B cell (primary cell): ENCODE results near the gene PRDM15. TPM values are rescaled to one million over a fixed set of nuclear protein-coding genes. Genes with fewer than 3 reads are reported as not detected.

ENCODE experiments used
- ATAC-seq: fragments of 200-7000 bp; cut with Tn5 transposase; one replicate; pipeline ENCODE4 v1.10.0; 2021; ENCODE audit warnings: low read depth, mild to moderate bottlenecking, moderate number of reproducible peaks, moderate library complexity
- CTCF ChIA-PET: fragments of 350-600 bp; sonication (Branson Sonifier 250); formaldehyde crosslinking; loops from one replicate; lab custom pipeline; 2021; ENCODE audit warnings: antibody characterized with exemption, inconsistent platforms; lab: Charles Lee
- POLR2A ChIA-PET: fragments of 350-600 bp; sonication (Branson Sonifier 250); formaldehyde crosslinking; loops from one replicate; lab custom pipeline; 2021; ENCODE audit warnings: antibody characterized with exemption; lab: Charles Lee
- DNase-seq: peaks from one replicate; pipeline ENCODE4 v3.0.0; 2013
- H2AFZ ChIP-seq: 2 replicates; pipeline ENCODE4 v1.6.1; 2012; ENCODE audit warnings: mild to moderate bottlenecking, low read depth, low read length; ENCODE audit not compliant: insufficient read depth, poor library complexity, severe bottlenecking
- H3K27ac ChIP-seq, 2 donors: 1 replicate in 1 of 2; 2 replicates in 1 of 2; pipeline ENCODE4 v1.5.1; 2012 to 2013; ENCODE audit warnings: low read length in 2 of 2, mild to moderate bottlenecking in 2 of 2, moderate library complexity in 1 of 2
- H3K27me3 ChIP-seq, 4 experiments: fragments of 200-600 bp in 1 of 4; sonication (generic) in 1 of 4; replicated peaks in 1 of 4; 1 replicate in 2 of 4; 2 replicates in 2 of 4; pipeline versions ENCODE4 v1.6.1 to v1.7.0; 2013 to 2016; ENCODE audit warnings: low read length in 3 of 4, mild to moderate bottlenecking in 2 of 4, mixed read lengths in 1 of 4, moderate library complexity in 1 of 4; ENCODE audit not compliant: insufficient read depth in 4 of 4, control insufficient read depth in 3 of 4; ENCODE audit errors: control extremely low read depth in 1 of 4
- H3K36me3 ChIP-seq, 2 experiments: replicated peaks in 1 of 2; 1 replicate in 1 of 2; 2 replicates in 1 of 2; pipeline versions ENCODE4 v1.6.1 to v1.7.1; 2013; ENCODE audit warnings: low read length in 1 of 2; ENCODE audit not compliant: insufficient read depth in 2 of 2, control insufficient read depth in 1 of 2; ENCODE audit errors: control extremely low read depth in 1 of 2, extremely low read depth in 1 of 2
- H3K4me1 ChIP-seq, 2 donors: fragments of 200-600 bp in 1 of 2; sonication (generic) in 1 of 2; 1 replicate in 1 of 2; 2 replicates in 1 of 2; pipeline versions ENCODE4 v1.5.1 to v1.6.1; 2013 to 2017; ENCODE audit warnings: low read length in 2 of 2; ENCODE audit not compliant: control insufficient read depth in 2 of 2, insufficient read depth in 2 of 2
- H3K4me2 ChIP-seq: replicated peaks from 2 replicates; pipeline ENCODE3; 2012; ENCODE audit warnings: mild to moderate bottlenecking, low read depth, low read length; ENCODE audit not compliant: poor library complexity, severe bottlenecking
- H3K4me3 ChIP-seq, 5 experiments: fragments of 200-600 bp in 1 of 5; sonication (generic) in 1 of 5; 1 replicate in 3 of 5; 2 replicates in 2 of 5; pipeline versions ENCODE4 v1.5.1 to v1.7.0; 2011 to 2016; ENCODE audit warnings: low read length in 4 of 5, mild to moderate bottlenecking in 4 of 5, low read depth in 2 of 5, control low read depth in 1 of 5, moderate library complexity in 1 of 5; ENCODE audit not compliant: insufficient read depth in 1 of 5; ENCODE audit errors: control extremely low read depth in 1 of 5, extremely low read depth in 1 of 5
- H3K79me2 ChIP-seq: fragments of 200-600 bp; sonication (generic); one replicate; pipeline ENCODE4 v1.6.0; 2016; ENCODE audit warnings: low read length; ENCODE audit not compliant: control insufficient read depth, insufficient read depth
- H3K9ac ChIP-seq: fragments of 200-600 bp; sonication (generic); 2 replicates; pipeline ENCODE4 v1.6.1; 2017; ENCODE audit warnings: mild to moderate bottlenecking, low read length, moderate library complexity
- H3K9me3 ChIP-seq, 3 donors: one replicate each; pipeline versions ENCODE4 v1.6.1 to v1.7.1; 2013; ENCODE audit warnings: low read length in 2 of 3; ENCODE audit not compliant: control insufficient read depth in 2 of 3, insufficient read depth in 1 of 3; ENCODE audit errors: control extremely low read depth in 1 of 3
- H4K20me1 ChIP-seq: 2 replicates; pipeline ENCODE4 v1.6.0; 2012; ENCODE audit warnings: mild to moderate bottlenecking, low read length; ENCODE audit not compliant: insufficient read depth, control insufficient read depth, poor library complexity, severe bottlenecking
- H3K27ac Mint-ChIP-seq: one replicate; pipeline ENCODE4 v1.8.0; 2021; ENCODE audit warnings: mixed read lengths
- H3K27me3 Mint-ChIP-seq: one replicate; pipeline ENCODE4 v1.8.0; 2021; ENCODE audit warnings: mixed read lengths
- H3K4me1 Mint-ChIP-seq: one replicate; pipeline ENCODE4 v1.8.0; 2021; ENCODE audit warnings: mixed read lengths
- H3K4me3 Mint-ChIP-seq: one replicate; pipeline ENCODE4 v1.8.0; 2021; ENCODE audit warnings: mixed read lengths
- H3K9me3 Mint-ChIP-seq: one replicate; pipeline ENCODE4 v1.8.0; 2022; ENCODE audit warnings: mixed read lengths; ENCODE audit not compliant: insufficient read depth
- EZH2 ChIP-seq: IDR thresholded peaks from 2 replicates; pipeline ENCODE4 v1.6.1; 2012; ENCODE audit warnings: borderline replicate concordance, low read depth, mild to moderate bottlenecking, moderate library complexity, low read length; ENCODE audit not compliant: insufficient read depth, poor library complexity, severe bottlenecking
- WGBS: methylation state at CpG from one replicate; pipeline ENCODE4 v1.1.5; 2013; ENCODE audit warnings: missing lambda C conversion rate; ENCODE audit not compliant: insufficient coverage; 5-methylcytosine and 5-hydroxymethylcytosine counted together
- intact Hi-C: fragments of 100-400 bp; cut with micrococcal nuclease; formaldehyde crosslinking; loops from one replicate; pipeline ENCODE4 v1.10.0; 2022
- polyA plus RNA-seq: library from polyadenylated mRNA; depleted of rRNA; stranded (reverse); fragments of >200 nt; gene quantifications from 2 replicates; pipeline ENCODE4 v1.2.3, GENCODE V29; 2012
- total RNA-seq, 2 donors: library from RNA; stranded (reverse); fragments of 120-200 nt in 1 of 2; gene quantifications; 1 replicate in 1 of 2; 2 replicates in 1 of 2; pipeline versions ENCODE4 v1.2.3 to v1.2.4, GENCODE V29; 2013 to 2022
- TF ChIP-seq, protein P1 (sequence below): fragments of 200-600 bp; IDR thresholded peaks from one replicate; pipeline ENCODE4 v1.8.0; 2022; ENCODE audit warnings: antibody characterized with exemption, mild to moderate bottlenecking

Gene PRDM15
- total and polyA plus RNA-seq, 2 donors (not counting 1 experiment from before 2014, with no cell fraction given), result 21.3 to 29.2 TPM

DNA sequence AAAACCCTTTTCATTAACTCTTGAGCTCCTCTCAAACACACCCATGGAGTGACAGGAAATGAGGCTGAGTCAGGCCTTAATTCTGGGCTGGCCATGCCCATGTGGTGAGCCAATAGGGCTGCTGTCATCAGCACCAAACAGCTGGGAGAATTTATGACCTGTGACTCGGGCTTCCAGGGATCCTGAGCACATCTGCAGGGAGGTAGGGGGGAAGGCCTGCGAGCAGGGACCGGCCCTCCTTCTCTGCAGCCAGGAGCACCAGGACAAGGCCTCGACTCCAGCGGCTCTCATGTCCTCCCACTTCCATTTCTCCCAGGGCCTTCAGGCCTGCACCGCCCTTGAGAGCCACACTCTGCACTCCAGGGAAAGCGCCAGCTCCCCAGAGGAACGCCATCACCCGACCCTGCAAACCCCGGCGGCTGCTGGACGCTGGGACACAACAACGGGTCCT, 126.9 kb downstream of the PRDM15 start:
- Histone ChIP-seq H3K4me3 (no peak overlapping the region), H3K27ac (no peak overlapping the region), H2AFZ (no peak overlapping the region), H3K9ac (no peak overlapping the region), H3K4me2 (no peak overlapping the region), H4K20me1 (no peaks in the 10 kb centered on the region), H3K4me1 (no peaks in the 10 kb centered on the region), H3K27me3 (no peaks in the 10 kb centered on the region), H3K36me3 (no peaks in the 10 kb centered on the region), H3K9me3 (no peaks in the 10 kb centered on the region), H3K79me2 (no peaks in the 10 kb centered on the region)
- H3K27me3 Mint-ChIP-seq, result peaks cover 8% of the 10 kb centered on the region
- DNase-seq, result no peak
- CTCF ChIA-PET, result no interaction called here
- no peak for TF ChIP-seq EZH2
- TF ChIP-seq, protein P1, sequence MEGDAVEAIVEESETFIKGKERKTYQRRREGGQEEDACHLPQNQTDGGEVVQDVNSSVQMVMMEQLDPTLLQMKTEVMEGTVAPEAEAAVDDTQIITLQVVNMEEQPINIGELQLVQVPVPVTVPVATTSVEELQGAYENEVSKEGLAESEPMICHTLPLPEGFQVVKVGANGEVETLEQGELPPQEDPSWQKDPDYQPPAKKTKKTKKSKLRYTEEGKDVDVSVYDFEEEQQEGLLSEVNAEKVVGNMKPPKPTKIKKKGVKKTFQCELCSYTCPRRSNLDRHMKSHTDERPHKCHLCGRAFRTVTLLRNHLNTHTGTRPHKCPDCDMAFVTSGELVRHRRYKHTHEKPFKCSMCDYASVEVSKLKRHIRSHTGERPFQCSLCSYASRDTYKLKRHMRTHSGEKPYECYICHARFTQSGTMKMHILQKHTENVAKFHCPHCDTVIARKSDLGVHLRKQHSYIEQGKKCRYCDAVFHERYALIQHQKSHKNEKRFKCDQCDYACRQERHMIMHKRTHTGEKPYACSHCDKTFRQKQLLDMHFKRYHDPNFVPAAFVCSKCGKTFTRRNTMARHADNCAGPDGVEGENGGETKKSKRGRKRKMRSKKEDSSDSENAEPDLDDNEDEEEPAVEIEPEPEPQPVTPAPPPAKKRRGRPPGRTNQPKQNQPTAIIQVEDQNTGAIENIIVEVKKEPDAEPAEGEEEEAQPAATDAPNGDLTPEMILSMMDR, result no peak
- no peak overlapping the region for H3K4me3 Mint-ChIP-seq
- 88% methylated on average over 13 of the region's 13 CpGs for WGBS
- POLR2A ChIA-PET, result no interaction called here
- intact Hi-C loops, result no loop called here
- H3K27ac Mint-ChIP-seq, result no peak overlapping the region
- no peaks in the 10 kb centered on the region for H3K4me1 Mint-ChIP-seq
- no peaks in the 10 kb centered on the region for H3K9me3 Mint-ChIP-seq
- ATAC-seq, result no peak

DNA sequence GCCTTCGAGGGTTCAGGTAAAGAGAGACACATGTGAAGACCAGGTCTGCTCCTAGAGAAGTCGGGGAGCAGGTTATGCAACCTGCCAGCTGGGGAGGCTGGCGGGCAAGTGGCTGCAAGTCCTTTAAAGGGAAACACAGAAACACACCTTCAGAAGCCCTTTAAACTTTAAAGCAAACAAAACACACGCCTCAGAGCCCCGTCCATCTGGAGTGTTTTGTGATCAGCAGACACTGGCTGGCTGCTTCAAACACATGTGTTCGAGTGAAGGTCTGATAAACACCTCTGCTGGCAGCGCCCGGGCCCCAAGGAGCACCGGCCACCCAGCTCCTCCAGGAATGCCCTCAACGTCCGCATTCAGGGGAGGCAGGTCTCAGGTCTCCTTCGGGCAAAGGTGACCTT, 127.5 kb downstream of the PRDM15 start:
- H3K4me2 ChIP-seq, result no peak overlapping the region

More for the DNA sequence above, 127.5 kb downstream of the PRDM15 start:
- no peaks in the 10 kb centered on the region for H3K9me3 Mint-ChIP-seq
- Histone ChIP-seq H3K4me3 (no peak overlapping the region), H3K27ac (no peak overlapping the region), H3K4me1 (no peaks in the 10 kb centered on the region), H3K9ac (no peak overlapping the region), H4K20me1 (no peaks in the 10 kb centered on the region), H3K36me3 (no peaks in the 10 kb centered on the region), H3K9me3 (no peaks in the 10 kb centered on the region), H3K79me2 (no peaks in the 10 kb centered on the region), H2AFZ (no peak overlapping the region), H3K27me3 (no peaks in the 10 kb centered on the region)
- ATAC-seq (no peak), DNase-seq (no peak)
- TF ChIP-seq EZH2, result no peak
- TF ChIP-seq, protein P1, result no peak
- POLR2A ChIA-PET, result no interaction called here
- intact Hi-C loops, result no loop called here
- 83% methylated on average over 12 of the region's 12 CpGs for WGBS
- no peak overlapping the region for H3K4me3 Mint-ChIP-seq
- CTCF ChIA-PET, result no interaction called here
- H3K4me1 Mint-ChIP-seq, result no peaks in the 10 kb centered on the region
- no peak overlapping the region for H3K27ac Mint-ChIP-seq
- H3K27me3 Mint-ChIP-seq, result peaks cover 6% of the 10 kb centered on the region
